Mesendoderm (in vitro differentiated cells): ENCODE data around the gene TYMP.
"Not testable (repeated sequence)": the region's sequence is repeated elsewhere in the genome, so short reads cannot be mapped to it uniquely, and the experiment has no call there.

ENCODE experiments used
- DNase-seq: peaks from one replicate; pipeline ENCODE4 v3.0.0; 2013
- H2AK5ac ChIP-seq: 2 replicates; pipeline ENCODE4 v1.6.1; 2013; ENCODE audit warnings: low read length, inconsistent platforms
- H2BK120ac ChIP-seq: 2 replicates; pipeline ENCODE4 v1.6.1; 2013; ENCODE audit warnings: low read depth, mild to moderate bottlenecking, low read length, moderate library complexity, mixed read lengths
- H2BK15ac ChIP-seq: replicated peaks from 2 replicates; pipeline ENCODE4 v1.6.1; 2013; ENCODE audit warnings: low read depth, mild to moderate bottlenecking, moderate library complexity
- H2BK5ac ChIP-seq: 2 replicates; pipeline ENCODE4 v1.6.1; 2013; ENCODE audit warnings: low read length, inconsistent platforms
- H3K18ac ChIP-seq: 2 replicates; pipeline ENCODE4 v1.6.1; 2013; ENCODE audit warnings: mild to moderate bottlenecking, low read length, mixed read lengths
- H3K23ac ChIP-seq: one replicate; pipeline ENCODE4 v1.6.1; 2013; ENCODE audit warnings: low read length
- H3K27ac ChIP-seq: 2 replicates; pipeline ENCODE4 v1.5.1; 2013; ENCODE audit warnings: low read depth, mild to moderate bottlenecking, inconsistent platforms, low read length, moderate library complexity
- H3K27me3 ChIP-seq: 2 replicates; pipeline ENCODE4 v1.6.1; 2013; ENCODE audit warnings: low read length, control low read depth, mild to moderate bottlenecking, inconsistent platforms; ENCODE audit not compliant: insufficient read depth, poor library complexity
- H3K36me3 ChIP-seq: 2 replicates; pipeline ENCODE4 v1.6.1; 2013; ENCODE audit warnings: low read length, inconsistent platforms; ENCODE audit not compliant: control insufficient read depth, insufficient read depth
- H3K4ac ChIP-seq: one replicate; pipeline ENCODE4 v1.6.1; 2013; ENCODE audit warnings: low read depth, mild to moderate bottlenecking, low read length, moderate library complexity
- H3K4me1 ChIP-seq: 2 replicates; pipeline ENCODE4 v1.6.1; 2013; ENCODE audit warnings: low read depth, low read length, inconsistent platforms; ENCODE audit not compliant: control insufficient read depth
- H3K4me2 ChIP-seq: 2 replicates; pipeline ENCODE4 v1.6.1; 2013; ENCODE audit warnings: low read length
- H3K4me3 ChIP-seq: 2 replicates; pipeline ENCODE4 v1.5.1; 2013; ENCODE audit warnings: mild to moderate bottlenecking, low read length
- H3K56ac ChIP-seq: one replicate; pipeline ENCODE4 v1.6.1; 2013; ENCODE audit warnings: low read length
- H3K79me1 ChIP-seq: 2 replicates; pipeline ENCODE4 v1.6.1; 2013; ENCODE audit warnings: low read length, inconsistent platforms
- H3K79me2 ChIP-seq: 2 replicates; pipeline ENCODE4 v1.6.1; 2013; ENCODE audit warnings: mild to moderate bottlenecking, low read length; ENCODE audit not compliant: control insufficient read depth, insufficient read depth
- H3K9ac ChIP-seq: 2 replicates; pipeline ENCODE4 v1.6.1; 2013; ENCODE audit warnings: low read length, inconsistent platforms
- H4K5ac ChIP-seq: one replicate; pipeline ENCODE4 v1.6.1; 2013; ENCODE audit warnings: low read length
- H4K8ac ChIP-seq: one replicate; pipeline ENCODE4 v1.6.1; 2013; ENCODE audit warnings: low read depth, mild to moderate bottlenecking, control low read depth, low read length, moderate library complexity
- WGBS: extraction: QIAGEN DNeasy Blood & Tissue Kit; methylation state at CpG from one replicate; pipeline ENCODE4 v1.1.7; 2013; ENCODE audit warnings: low lambda C conversion rate, missing lambda C conversion rate; ENCODE audit not compliant: insufficient coverage; ENCODE audit errors: extremely low coverage; 5-methylcytosine and 5-hydroxymethylcytosine counted together

Gene TYMP

DNA sequence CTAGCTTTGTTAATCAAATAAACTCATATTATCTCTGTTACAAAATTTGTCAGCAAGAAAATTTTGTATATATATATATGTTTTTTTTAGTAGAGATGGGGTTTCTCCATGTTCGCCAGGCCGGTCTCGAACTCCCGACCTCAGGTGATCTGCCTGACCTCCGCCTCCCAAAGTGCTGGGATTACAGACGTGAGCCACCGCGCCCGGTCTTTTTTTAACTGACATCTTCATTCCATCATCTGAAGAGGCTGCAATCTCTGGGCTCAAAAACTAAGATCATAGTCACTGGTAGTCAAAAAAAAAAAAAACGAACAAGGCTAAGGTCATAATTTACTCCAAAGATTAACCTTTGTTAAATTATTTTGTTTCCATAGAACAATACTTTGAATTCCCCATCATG lies 10.6 kb upstream of the TYMP start:
- Histone ChIP-seq H3K27me3 (no peaks in the 10 kb centered on the region), H3K4me2 (no peak overlapping the region), H3K36me3 (no peaks in the 10 kb centered on the region), H3K18ac (no peak overlapping the region), H3K27ac (no peak overlapping the region), H3K56ac (no peak overlapping the region), H2BK15ac (no peak overlapping the region), H3K4ac (no peak overlapping the region), H3K23ac (no peak overlapping the region), H4K5ac (no peak overlapping the region), H2BK120ac (no peak overlapping the region), H3K79me1 (no peaks in the 10 kb centered on the region), H4K8ac (no peak overlapping the region), H3K9ac (no peak overlapping the region), H3K4me1 (no peaks in the 10 kb centered on the region), H3K4me3 (no peak overlapping the region), H3K79me2 (no peaks in the 10 kb centered on the region), H2AK5ac (no peak overlapping the region), H2BK5ac (no peak overlapping the region)
- no CpG with 5 or more reads among the region's 10 CpGs for WGBS
- no peak for DNase-seq

DNA sequence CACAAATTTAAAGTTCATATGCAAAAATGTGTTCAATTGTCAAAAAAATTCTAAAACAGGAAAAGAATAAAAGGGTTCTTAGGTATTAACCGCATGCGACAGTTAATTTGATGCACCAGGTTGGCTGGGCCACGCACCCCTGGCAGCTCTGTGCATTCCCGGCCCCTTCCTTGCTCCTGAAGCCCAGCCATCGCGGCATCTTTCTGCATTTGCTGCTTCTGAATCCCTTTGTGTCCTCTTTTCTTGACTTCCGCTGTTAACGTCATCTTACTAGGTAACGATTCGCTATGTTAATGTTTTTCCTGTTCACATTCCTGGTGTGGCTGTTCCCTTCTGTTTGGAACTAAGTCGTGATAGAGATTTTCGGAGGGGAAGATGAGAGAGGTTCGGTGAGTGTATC lies 8.0 kb upstream of the TYMP start:
- Histone ChIP-seq H3K4me3 (no peak overlapping the region), H3K27me3 (no peaks in the 10 kb centered on the region), H3K79me2 (no peaks in the 10 kb centered on the region), H3K4me1 (no peaks in the 10 kb centered on the region), H3K56ac (no peak overlapping the region), H3K36me3 (no peaks in the 10 kb centered on the region), H3K4ac (no peak overlapping the region), H3K4me2 (no peak overlapping the region), H2BK120ac (no peak overlapping the region), H4K5ac (no peak overlapping the region), H4K8ac (no peak overlapping the region), H2BK15ac (no peak overlapping the region), H3K9ac (no peak overlapping the region), H2AK5ac (no peak overlapping the region), H2BK5ac (no peak overlapping the region), H3K79me1 (no peaks in the 10 kb centered on the region), H3K23ac (no peak overlapping the region), H3K18ac (no peak overlapping the region), H3K27ac (no peak overlapping the region)
- DNase-seq, result no peak
- 93% methylated on average over 2 of the region's 13 CpGs for WGBS

DNA sequence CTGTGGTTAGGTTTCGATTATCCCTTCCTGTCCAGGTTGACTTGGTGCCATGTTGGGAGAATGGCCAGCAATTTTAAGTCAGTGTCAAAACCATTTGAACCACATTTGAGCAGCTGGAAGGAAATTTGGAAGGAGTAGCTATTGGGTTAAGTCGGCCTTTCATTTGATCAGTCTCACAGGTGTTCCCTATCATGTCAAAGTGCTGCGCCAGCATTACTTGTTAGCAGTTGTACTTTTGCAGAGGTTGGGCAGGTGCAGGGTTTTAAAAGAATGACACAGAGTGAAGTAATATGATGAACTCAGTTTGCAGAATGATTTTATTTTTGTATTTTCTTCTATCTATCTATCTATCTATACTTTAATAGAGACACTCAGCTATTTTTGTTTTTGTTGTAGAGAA lies 6.4 kb upstream of the TYMP start:
- Histone ChIP-seq H3K4me3 (no peak overlapping the region), H2BK5ac (no peak overlapping the region), H3K27me3 (peaks cover 5% of the 10 kb centered on the region), H2BK120ac (no peak overlapping the region), H3K4me2 (no peak overlapping the region), H4K8ac (no peak overlapping the region), H3K23ac (no peak overlapping the region), H3K79me2 (no peaks in the 10 kb centered on the region), H2BK15ac (no peak overlapping the region), H3K79me1 (no peaks in the 10 kb centered on the region), H3K56ac (no peak overlapping the region), H3K9ac (no peak overlapping the region), H3K36me3 (no peaks in the 10 kb centered on the region), H4K5ac (no peak overlapping the region), H3K27ac (no peak overlapping the region), H2AK5ac (no peak overlapping the region), H3K18ac (no peak overlapping the region), H3K4me1 (peaks cover under 1% of the 10 kb centered on the region), H3K4ac (no peak overlapping the region)
- no peak for DNase-seq
- no CpG with 5 or more reads among the region's 3 CpGs for WGBS

DNA sequence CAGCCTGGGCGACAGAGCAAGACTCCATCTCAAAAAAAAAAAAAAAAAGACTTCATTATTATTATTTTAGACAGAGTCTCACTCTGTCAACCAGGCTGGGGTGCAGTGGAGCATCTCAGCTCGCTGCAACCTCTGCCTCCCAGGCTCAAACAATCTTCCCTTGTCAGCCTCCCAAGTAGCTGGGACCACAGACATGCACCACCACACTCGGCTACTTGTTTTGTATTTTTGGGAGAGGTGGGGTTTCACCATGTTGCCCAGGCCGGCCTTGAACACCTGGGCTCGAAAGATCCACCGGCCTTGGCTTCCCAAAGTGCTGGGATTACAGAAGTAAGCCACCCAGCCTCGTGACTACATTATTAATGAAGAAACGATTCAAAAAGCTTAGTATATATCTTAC lies 5.3 kb upstream of the TYMP start:
- Histone ChIP-seq H2BK120ac (no peak overlapping the region), H3K27ac (no peak overlapping the region), H3K23ac (no peak overlapping the region), H4K8ac (no peak overlapping the region), H3K27me3 (peaks cover 11% of the 10 kb centered on the region), H3K36me3 (no peaks in the 10 kb centered on the region), H3K4me3 (no peak overlapping the region), H4K5ac (no peak overlapping the region), H3K4ac (no peak overlapping the region), H3K4me2 (no peak overlapping the region), H3K4me1 (peaks cover 3% of the 10 kb centered on the region), H3K56ac (no peak overlapping the region), H2BK5ac (no peak overlapping the region), H3K79me2 (no peaks in the 10 kb centered on the region), H3K18ac (no peak overlapping the region), H3K9ac (no peak overlapping the region), H3K79me1 (no peaks in the 10 kb centered on the region), H2BK15ac (no peak overlapping the region), H2AK5ac (no peak overlapping the region)
- DNase-seq, result no peak
- WGBS, result no CpG with 5 or more reads among the region's 8 CpGs

DNA sequence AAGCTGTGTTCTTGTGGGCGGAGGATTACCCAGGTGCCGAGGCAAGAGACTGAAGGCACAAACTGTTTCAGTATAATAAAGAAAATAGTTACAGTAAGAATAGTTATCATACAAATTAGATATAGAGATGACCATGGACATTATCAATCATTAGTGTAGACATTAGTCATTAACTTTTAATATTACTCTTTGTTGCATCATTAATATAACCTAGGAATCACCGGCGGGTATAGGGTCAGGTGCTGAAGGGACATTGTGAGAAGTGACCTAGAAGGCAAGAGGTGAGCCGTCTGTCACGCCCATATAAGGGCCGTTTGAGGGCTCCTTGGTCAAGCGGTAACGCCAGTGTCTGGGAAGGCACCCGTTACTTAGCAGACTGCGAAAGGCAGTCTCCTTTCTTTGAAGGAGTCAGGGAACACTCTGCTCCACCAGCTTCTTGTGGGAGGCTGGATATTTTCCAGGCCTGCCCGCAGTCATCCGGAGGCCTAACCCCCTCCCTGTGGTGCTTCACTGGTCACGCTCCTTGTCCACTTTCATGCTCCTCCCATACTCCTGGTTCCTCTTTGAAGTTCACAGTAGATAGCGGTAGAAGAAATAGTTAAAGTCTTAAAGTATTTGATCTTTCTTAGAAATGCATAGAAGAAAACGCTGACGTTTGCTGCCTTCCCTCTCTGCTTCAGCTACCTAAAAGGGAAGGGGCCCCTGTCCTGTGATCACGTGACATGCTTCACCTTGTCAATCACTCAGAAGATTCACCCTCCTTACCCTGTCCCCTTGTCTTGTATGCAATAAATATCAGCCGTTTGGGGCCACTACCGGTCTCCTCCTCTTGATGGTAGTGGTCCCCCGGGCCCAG lies 4.3 kb upstream of the TYMP start:
- H3K27ac ChIP-seq, H3K4ac ChIP-seq, H2AK5ac ChIP-seq, H3K9ac ChIP-seq, H3K79me1 ChIP-seq, H3K4me1 ChIP-seq, H2BK120ac ChIP-seq, H3K4me2 ChIP-seq, DNase-seq, H3K79me2 ChIP-seq, H3K23ac ChIP-seq, H2BK15ac ChIP-seq, H2BK5ac ChIP-seq, H4K5ac ChIP-seq, H3K4me3 ChIP-seq, H3K56ac ChIP-seq, H4K8ac ChIP-seq, H3K36me3 ChIP-seq, H3K18ac ChIP-seq: not testable (repeated sequence)
- no CpG with 5 or more reads among the region's 21 CpGs for WGBS
- H3K27me3 ChIP-seq, result peaks cover 19% of the 10 kb centered on the region
